Trophoblast cell (in vitro differentiated cells and primary cell): ENCODE measurements around the gene GAS1.

ENCODE experiments used
- DNase-seq, 2 donors: peaks; one replicate each; pipeline ENCODE4 v3.0.0-alpha.2; 2016
- H2AFZ ChIP-seq: 2 replicates; pipeline ENCODE4 v1.6.1; 2013; ENCODE audit warnings: low read length, moderate library complexity, mild to moderate bottlenecking; ENCODE audit not compliant: insufficient read depth, poor library complexity
- H2AK5ac ChIP-seq: 2 replicates; pipeline ENCODE4 v1.6.1; 2013; ENCODE audit warnings: mild to moderate bottlenecking, low read length
- H2BK120ac ChIP-seq: 2 replicates; pipeline ENCODE4 v1.6.1; 2013; ENCODE audit warnings: low read length, mild to moderate bottlenecking, moderate library complexity; ENCODE audit not compliant: insufficient read depth, poor library complexity
- H2BK12ac ChIP-seq: 2 replicates; pipeline ENCODE4 v1.6.1; 2013; ENCODE audit warnings: mild to moderate bottlenecking, low read length, moderate library complexity
- H2BK5ac ChIP-seq: 2 replicates; pipeline ENCODE4 v1.6.1; 2013; ENCODE audit warnings: low read length, low read depth, moderate library complexity, mild to moderate bottlenecking; ENCODE audit not compliant: poor library complexity
- H3K14ac ChIP-seq: 2 replicates; pipeline ENCODE4 v1.6.1; 2013; ENCODE audit warnings: mild to moderate bottlenecking, low read length
- H3K18ac ChIP-seq: 2 replicates; pipeline ENCODE4 v1.6.1; 2013; ENCODE audit warnings: mild to moderate bottlenecking, low read length
- H3K23ac ChIP-seq: 2 replicates; pipeline ENCODE4 v1.6.1; 2013; ENCODE audit warnings: low read length
- H3K27ac ChIP-seq: 2 replicates; pipeline ENCODE4 v1.5.1; 2013; ENCODE audit warnings: low read depth, mild to moderate bottlenecking, inconsistent platforms, low read length, moderate library complexity
- H3K27me3 ChIP-seq: 2 replicates; pipeline ENCODE4 v1.6.1; 2013; ENCODE audit warnings: inconsistent platforms, mild to moderate bottlenecking, low read length, moderate library complexity; ENCODE audit not compliant: insufficient read depth
- H3K36me3 ChIP-seq, 2 experiments: 1 replicate in 1 of 2; 2 replicates in 1 of 2; pipeline ENCODE4 v1.6.1; 2013; ENCODE audit warnings: low read length in 2 of 2, mild to moderate bottlenecking in 2 of 2, moderate library complexity in 1 of 2; ENCODE audit not compliant: insufficient read depth in 2 of 2, control insufficient read depth in 1 of 2
- H3K4ac ChIP-seq: 2 replicates; pipeline ENCODE4 v1.6.1; 2013; ENCODE audit warnings: low read depth, mild to moderate bottlenecking, low read length, moderate library complexity
- H3K4me1 ChIP-seq, 2 experiments: 1 replicate in 1 of 2; 2 replicates in 1 of 2; pipeline ENCODE4 v1.6.1; 2013; ENCODE audit warnings: low read length in 2 of 2, mild to moderate bottlenecking in 2 of 2, moderate library complexity in 1 of 2; ENCODE audit not compliant: insufficient read depth in 2 of 2, control insufficient read depth in 1 of 2
- H3K4me2 ChIP-seq: 2 replicates; pipeline ENCODE4 v1.6.1; 2013; ENCODE audit warnings: inconsistent platforms, mild to moderate bottlenecking, low read length, moderate library complexity
- H3K4me3 ChIP-seq: 2 replicates; pipeline ENCODE4 v1.5.1; 2013; ENCODE audit warnings: mild to moderate bottlenecking, low read depth, low read length, inconsistent platforms
- H3K79me1 ChIP-seq: one replicate; pipeline ENCODE4 v1.6.1; 2013; ENCODE audit warnings: low read length
- H3K79me2 ChIP-seq: 2 replicates; pipeline ENCODE4 v1.6.1; 2013; ENCODE audit warnings: low read length, mild to moderate bottlenecking; ENCODE audit not compliant: control insufficient read depth, insufficient read depth, poor library complexity
- H3K9ac ChIP-seq: 2 replicates; pipeline ENCODE4 v1.6.1; 2013; ENCODE audit warnings: mild to moderate bottlenecking, low read length
- H3K9me3 ChIP-seq: 2 replicates; pipeline ENCODE4 v1.6.1; 2013; ENCODE audit warnings: low read depth, mild to moderate bottlenecking, control low read depth, inconsistent platforms, low read length; ENCODE audit not compliant: insufficient read depth
- H4K12ac ChIP-seq: 2 replicates; pipeline ENCODE4 v1.6.1; 2013; ENCODE audit warnings: low read depth, mild to moderate bottlenecking, low read length, moderate library complexity
- H4K8ac ChIP-seq: 2 replicates; pipeline ENCODE4 v1.6.1; 2013; ENCODE audit warnings: low read depth, mild to moderate bottlenecking, low read length, moderate library complexity
- H4K91ac ChIP-seq: one replicate; pipeline ENCODE4 v1.6.1; 2013; ENCODE audit warnings: low read depth, mild to moderate bottlenecking, low read length, moderate library complexity
- WGBS: extraction: QIAGEN DNeasy Blood & Tissue Kit; methylation state at CpG from one replicate; pipeline ENCODE4 v1.1.7; 2013; ENCODE audit warnings: missing lambda C conversion rate; ENCODE audit not compliant: insufficient read length, insufficient coverage; ENCODE audit errors: extremely low coverage; 5-methylcytosine and 5-hydroxymethylcytosine counted together

GAS1 gene

GRCh38 chr9:86903734-86904085 lies 43.6 kb downstream of the GAS1 start:
- Histone ChIP-seq H3K4me1 (peaks cover 4 to 9% of the 10 kb centered on the region in 2 experiments), H3K9ac (no peak overlapping the region), H3K79me2 (no peaks in the 10 kb centered on the region), H2AK5ac (no peak overlapping the region), H3K4me2 (no peak overlapping the region), H3K79me1 (no peaks in the 10 kb centered on the region), H2AFZ (no peak overlapping the region), H4K8ac (no peak overlapping the region), H3K4ac (no peak overlapping the region), H2BK12ac (no peak overlapping the region), H3K18ac (no peak overlapping the region), H3K27ac (no peak overlapping the region), H3K36me3 (no peaks in the 10 kb centered on the region), H4K91ac (no peak overlapping the region), H4K12ac (no peak overlapping the region), H3K23ac (no peak overlapping the region), H3K27me3 (peaks cover 6% of the 10 kb centered on the region), H2BK120ac (no peak overlapping the region), H2BK5ac (no peak overlapping the region), H3K4me3 (no peak overlapping the region), H3K9me3 (no peaks in the 10 kb centered on the region), H3K14ac (no peak overlapping the region)
- DNase-seq, result no peak
- no CpG with 5 or more reads among the region's 2 CpGs for WGBS

DNA sequence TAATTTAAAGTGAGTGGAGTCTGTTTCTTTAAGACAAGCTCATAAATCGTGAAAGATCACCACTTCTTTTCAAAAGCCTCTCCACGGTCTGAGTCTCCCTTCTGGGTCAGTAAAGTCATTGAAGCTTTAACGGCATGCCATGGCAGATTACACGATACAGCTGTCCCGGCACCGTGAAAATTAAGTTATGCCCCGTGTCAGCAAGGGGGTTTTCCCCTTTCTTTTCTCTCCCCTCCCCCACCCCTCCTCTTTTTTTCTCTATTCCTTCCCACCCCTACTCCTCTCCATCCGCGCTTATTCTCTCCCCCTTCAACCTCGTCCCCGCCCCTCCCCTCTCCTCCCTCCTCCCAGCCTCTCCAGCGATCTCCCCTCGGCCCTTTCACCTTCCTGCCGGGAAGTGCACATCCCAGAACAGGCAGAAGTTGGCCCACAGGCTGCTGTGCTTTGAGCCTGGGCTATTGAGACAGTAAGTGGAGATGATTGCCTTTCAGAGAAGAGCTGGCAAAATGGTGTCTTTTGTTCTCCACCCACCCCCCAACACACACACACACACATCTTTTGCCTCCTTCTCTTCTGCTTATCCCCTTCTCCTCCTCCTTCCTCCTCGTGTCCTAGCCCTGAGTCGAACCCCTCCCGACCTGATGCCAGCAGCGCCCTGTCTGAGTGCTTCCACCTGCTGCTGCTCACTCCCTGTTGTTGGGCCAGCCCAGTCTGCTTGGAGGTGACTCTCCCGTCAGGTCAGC lies 44.1 kb downstream of the GAS1 start:
- H3K79me1 ChIP-seq, result no peaks in the 10 kb centered on the region
- no peak overlapping the region for H2BK12ac ChIP-seq
- no peak overlapping the region for H4K8ac ChIP-seq
- H3K18ac ChIP-seq, result no peak overlapping the region
- no peak overlapping the region for H4K91ac ChIP-seq
- H3K36me3 ChIP-seq, result no peaks in the 10 kb centered on the region
- no peak overlapping the region for H3K9ac ChIP-seq
- DNase-seq, result no peak
- H3K23ac ChIP-seq, result no peak overlapping the region
- H3K4ac ChIP-seq, result no peak overlapping the region
- H2AK5ac ChIP-seq, result no peak overlapping the region
- H4K12ac ChIP-seq, result no peak overlapping the region
- no peak overlapping the region for H3K27ac ChIP-seq
- H2AFZ ChIP-seq, result no peak overlapping the region
- peaks cover 4 to 9% of the 10 kb centered on the region in 2 experiments for H3K4me1 ChIP-seq
- no peak overlapping the region for H3K14ac ChIP-seq
- WGBS, result 100% methylated on average over 2 of the region's 19 CpGs
- H3K4me3 ChIP-seq, result no peak overlapping the region
- H3K27me3 ChIP-seq, result peaks cover 6% of the 10 kb centered on the region
- H3K9me3 ChIP-seq, result no peaks in the 10 kb centered on the region
- no peak overlapping the region for H2BK120ac ChIP-seq
- no peaks in the 10 kb centered on the region for H3K79me2 ChIP-seq
- H3K4me2 ChIP-seq, result peak overlapping the region; percentile 61
- H2BK5ac ChIP-seq, result no peak overlapping the region

DNA sequence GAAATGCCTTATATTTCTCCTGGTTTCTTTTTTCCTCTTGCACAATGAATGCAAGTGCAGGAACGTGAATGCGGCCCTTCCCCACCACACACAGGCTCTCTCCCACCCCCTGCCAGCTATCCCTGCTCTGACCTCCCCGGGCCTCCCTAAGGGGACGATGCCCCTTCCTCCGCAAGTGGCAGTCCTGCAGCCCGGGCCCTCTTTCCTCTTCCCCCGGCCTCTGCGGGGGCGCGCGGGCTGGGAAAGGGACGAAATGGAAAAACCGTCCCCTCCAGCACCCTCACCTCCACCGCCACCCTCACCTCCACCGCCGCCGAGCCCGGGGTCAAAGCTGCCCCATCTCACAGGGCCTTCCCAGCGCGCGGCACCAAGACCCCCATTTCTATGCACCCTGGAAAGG lies 44.7 kb downstream of the GAS1 start:
- Histone ChIP-seq H3K4me1 (peaks cover 4 to 9% of the 10 kb centered on the region in 2 experiments), H3K27ac (no peak overlapping the region), H2BK5ac (no peak overlapping the region), H2AK5ac (no peak overlapping the region), H3K4me3 (no peak overlapping the region), H3K79me1 (no peaks in the 10 kb centered on the region), H3K9ac (peak overlapping the region; percentile 39), H4K91ac (no peak overlapping the region), H3K4me2 (peak overlapping the region; percentile 61), H4K8ac (no peak overlapping the region), H3K18ac (no peak overlapping the region), H3K27me3 (peaks cover 6% of the 10 kb centered on the region), H2BK120ac (no peak overlapping the region), H3K4ac (no peak overlapping the region), H2BK12ac (no peak overlapping the region), H3K9me3 (no peaks in the 10 kb centered on the region), H3K23ac (no peak overlapping the region), H3K79me2 (no peaks in the 10 kb centered on the region), H3K36me3 (no peaks in the 10 kb centered on the region), H2AFZ (no peak overlapping the region), H3K14ac (no peak overlapping the region), H4K12ac (no peak overlapping the region)
- no peak for DNase-seq
- WGBS, result no CpG with 5 or more reads among the region's 21 CpGs

- Histone ChIP-seq H3K4ac (no peak overlapping the region), H2BK12ac (no peak overlapping the region), H3K9ac (no peak overlapping the region), H3K14ac (no peak overlapping the region), H2BK120ac (no peak overlapping the region), H3K27me3 (peaks cover 6% of the 10 kb centered on the region), H3K4me1 (peaks cover 4 to 9% of the 10 kb centered on the region in 2 experiments), H3K4me2 (peak overlapping the region; percentile 61), H3K79me1 (no peaks in the 10 kb centered on the region), H2BK5ac (no peak overlapping the region), H3K79me2 (no peaks in the 10 kb centered on the region), H3K27ac (no peak overlapping the region), H2AFZ (no peak overlapping the region), H4K91ac (no peak overlapping the region), H2AK5ac (no peak overlapping the region), H3K9me3 (no peaks in the 10 kb centered on the region), H4K8ac (no peak overlapping the region), H3K18ac (no peak overlapping the region), H3K4me3 (no peak overlapping the region), H3K23ac (no peak overlapping the region), H3K36me3 (no peaks in the 10 kb centered on the region), H4K12ac (no peak overlapping the region)
- no CpG with 5 or more reads among the region's 8 CpGs for WGBS
- no peak for DNase-seq
Measured at GRCh38 chr9:86902176-86902575, 45.1 kb downstream of the GAS1 start.
